Measurements from ENCODE around the gene TNFRSF21. TPM values are rescaled to one million over a fixed set of nuclear protein-coding genes. Genes with fewer than 3 reads are reported as not detected.

Gene TNFRSF21
- polyA plus RNA-seq, 5 donors: 13.3 to 21.8 (median 14.9) TPM

- no peak for DNase-seq
These were observed 56.6 kb downstream of the TNFRSF21 start for GRCh38 chr6:47253136-47253535.

- DNase-seq: no peak
These were observed 57.1 kb downstream of the TNFRSF21 start for GRCh38 chr6:47252633-47253032.

GRCh38 chr6:47251396-47251795 is 58.3 kb downstream of the TNFRSF21 start:
- DNase-seq: no peak

GRCh38 chr6:47250302-47250701 is 59.4 kb downstream of the TNFRSF21 start:
- no peak for DNase-seq

GRCh38 chr6:47248446-47248845 is 61.3 kb downstream of the TNFRSF21 start:
- DNase-seq: no peak

GRCh38 chr6:47247227-47247797 is 62.4 kb downstream of the TNFRSF21 start:
- DNase-seq: peak; percentile 28 to 35

GRCh38 chr6:47246551-47246950 is 63.2 kb downstream of the TNFRSF21 start:
- DNase-seq: no peak

- DNase-seq: no peak
These were observed 63.8 kb downstream of the TNFRSF21 start for GRCh38 chr6:47245745-47246371.

GRCh38 chr6:47242483-47243386 is 67.0 kb downstream of the TNFRSF21 start:
- DNase-seq: peak; percentile 64 to 70

- no peak for DNase-seq
These were observed 67.8 kb downstream of the TNFRSF21 start for GRCh38 chr6:47241742-47242482.

GRCh38 chr6:47240277-47240890 is 69.3 kb downstream of the TNFRSF21 start:
- DNase-seq: no peak

GRCh38 chr6:47239546-47239945 is 70.2 kb downstream of the TNFRSF21 start:
- no peak for DNase-seq

GRCh38 chr6:47238456-47238995 is 71.2 kb downstream of the TNFRSF21 start:
- DNase-seq: no peak

GRCh38 chr6:47237196-47237595 is 72.5 kb downstream of the TNFRSF21 start:
- DNase-seq: no peak

GRCh38 chr6:47235964-47236760 is 73.5 kb downstream of the TNFRSF21 start:
- no peak for DNase-seq

- no peak for DNase-seq
These were observed 74.3 kb downstream of the TNFRSF21 start for GRCh38 chr6:47235421-47235820.

- DNase-seq: peak; percentile 23 to 26
These were observed 75.3 kb downstream of the TNFRSF21 start for GRCh38 chr6:47234266-47234933.

- DNase-seq: no peak
These were observed 78.6 kb downstream of the TNFRSF21 start for GRCh38 chr6:47231151-47231550.

- DNase-seq: no peak
These were observed 79.1 kb downstream of the TNFRSF21 start for GRCh38 chr6:47230579-47230978.

GRCh38 chr6:47229255-47229654 is 80.5 kb downstream of the TNFRSF21 start:
- DNase-seq: no peak

Measured in right lung (tissue), 5 donors.